KMS-11 (cell line): ENCODE measurements around the gene CADM3.

Experiments used
- H2AFZ ChIP-seq: fragments of 200-600 bp; sonication (generic); 2 replicates; pipeline ENCODE4 v1.6.1; 2016; ENCODE audit warnings: antibody characterized with exemption, mixed run types, low read depth
- H3K27ac ChIP-seq: fragments of 200-600 bp; sonication (generic); 2 replicates; pipeline ENCODE4 v1.6.1; 2016; ENCODE audit warnings: mild to moderate bottlenecking, mixed run types
- H3K27me3 ChIP-seq: fragments of 200-600 bp; sonication (generic); 2 replicates; pipeline ENCODE4 v1.6.1; 2017; ENCODE audit warnings: mild to moderate bottlenecking, low read depth, mixed run types, moderate library complexity; ENCODE audit not compliant: insufficient read depth
- H3K36me3 ChIP-seq: fragments of 200-600 bp; sonication (generic); 2 replicates; pipeline ENCODE4 v1.6.1; 2017; ENCODE audit warnings: mild to moderate bottlenecking, mixed run types; ENCODE audit not compliant: insufficient read depth
- H3K4me1 ChIP-seq: fragments of 200-600 bp; sonication (generic); 2 replicates; pipeline ENCODE4 v1.6.1; 2016; ENCODE audit warnings: mild to moderate bottlenecking, low read depth, mixed run types; ENCODE audit not compliant: poor library complexity, severe bottlenecking
- H3K4me2 ChIP-seq: fragments of 200-600 bp; sonication (generic); 2 replicates; pipeline ENCODE4 v1.7.0; 2016; ENCODE audit warnings: mild to moderate bottlenecking, mixed run types
- H3K4me3 ChIP-seq: fragments of 200-600 bp; sonication (generic); IDR thresholded peaks from 2 replicates; pipeline ENCODE4 v1.6.1; 2017; ENCODE audit warnings: low read depth, low read length, mixed read lengths; ENCODE audit not compliant: insufficient read depth
- H3K79me2 ChIP-seq: fragments of 200-600 bp; sonication (generic); 2 replicates; pipeline ENCODE4 v1.6.1; 2016; ENCODE audit warnings: low read depth, mixed run types; ENCODE audit not compliant: insufficient read depth
- H3K9ac ChIP-seq: fragments of 200-600 bp; sonication (generic); 2 replicates; pipeline ENCODE4 v1.6.1; 2016; ENCODE audit warnings: mild to moderate bottlenecking, mixed run types
- H4K20me1 ChIP-seq: fragments of 200-600 bp; sonication (generic); 2 replicates; pipeline ENCODE4 v1.6.1; 2016; ENCODE audit warnings: mild to moderate bottlenecking, mixed run types; ENCODE audit not compliant: insufficient read depth
- CTCF ChIP-seq: fragments of 200-600 bp; sonication (generic); conservative IDR thresholded peaks from 2 replicates; pipeline ENCODE4 v1.6.1; 2017; ENCODE audit warnings: low read depth, mild to moderate bottlenecking, antibody characterized with exemption, low read length, moderate library complexity, mixed read lengths

CADM3 gene

DNA sequence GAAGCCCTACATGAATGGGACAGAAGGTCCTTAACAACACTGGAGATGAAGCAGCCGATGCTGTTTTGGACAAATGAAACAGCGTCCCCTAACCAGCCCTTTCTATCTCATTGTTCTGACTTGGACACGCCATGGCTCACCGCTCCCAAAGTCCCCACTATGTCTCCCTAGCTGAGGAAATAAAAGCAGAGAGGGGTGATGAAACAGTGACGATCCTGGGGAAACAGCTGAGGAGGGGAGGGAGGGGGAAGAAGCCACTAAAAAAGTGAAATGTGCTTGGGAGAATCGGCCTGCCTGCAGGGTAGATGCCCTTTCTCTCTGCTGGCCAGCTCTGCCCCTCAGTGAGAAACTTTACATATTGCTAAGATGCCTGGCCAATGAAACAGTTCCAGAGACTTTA lies 32.2 kb downstream of the CADM3 start:
- Histone ChIP-seq H3K4me3 (no peak overlapping the region), H3K27me3 (no peaks in the 10 kb centered on the region), H3K4me2 (no peak overlapping the region), H3K36me3 (no peaks in the 10 kb centered on the region), H4K20me1 (no peaks in the 10 kb centered on the region), H3K79me2 (no peaks in the 10 kb centered on the region), H2AFZ (no peak overlapping the region), H3K9ac (no peak overlapping the region), H3K27ac (no peak overlapping the region), H3K4me1 (no peaks in the 10 kb centered on the region)
- no peak for TF ChIP-seq CTCF

GRCh38 chr1:159204161-159205141 lies 33.0 kb downstream of the CADM3 start, which contains the start of gene ACKR1:
ACKR1 (plus strand) TSS chr1:159204875; CDS start chr1:159204960, 85 bp downstream.
- no peaks in the 10 kb centered on the region for H3K79me2 ChIP-seq
- H3K36me3 ChIP-seq = no peaks in the 10 kb centered on the region
- H3K4me2 ChIP-seq = no peak within 1 kb of the TSS
- H3K27ac ChIP-seq = no peak within 1 kb of the TSS
- H3K9ac ChIP-seq = no peak within 1 kb of the TSS
- no peak for TF ChIP-seq CTCF
- no peaks in the 10 kb centered on the region for H4K20me1 ChIP-seq
- H3K27me3 ChIP-seq = no peaks in the 10 kb centered on the region
- no peak within 1 kb of the TSS for H3K4me3 ChIP-seq
- no peak within 1 kb of the TSS for H2AFZ ChIP-seq
- H3K4me1 ChIP-seq = no peaks in the 10 kb centered on the region

GRCh38 chr1:159205225-159205624 lies 33.8 kb downstream of the CADM3 start:
- Histone ChIP-seq H3K4me3 (no peak overlapping the region), H3K27me3 (no peaks in the 10 kb centered on the region), H3K9ac (no peak overlapping the region)

GRCh38 chr1:159206110-159206509 lies 34.7 kb downstream of the CADM3 start:
- no peak for TF ChIP-seq CTCF
- Histone ChIP-seq H3K27me3 (no peaks in the 10 kb centered on the region; the same call in 1 of the 2 replicates), H3K79me2 (no peaks in the 10 kb centered on the region)

More at GRCh38 chr1:159205225-159205624, 33.8 kb downstream of the CADM3 start:
- no peaks in the 10 kb centered on the region for H3K4me1 ChIP-seq
- no peaks in the 10 kb centered on the region for H3K36me3 ChIP-seq
- no peak overlapping the region for H3K27ac ChIP-seq
- no peak overlapping the region for H3K4me2 ChIP-seq
- no peaks in the 10 kb centered on the region for H4K20me1 ChIP-seq
- no peaks in the 10 kb centered on the region for H3K79me2 ChIP-seq
- TF ChIP-seq CTCF = no peak
- H2AFZ ChIP-seq = no peak overlapping the region

More at GRCh38 chr1:159206110-159206509, 34.7 kb downstream of the CADM3 start:
- Histone ChIP-seq H3K4me2 (no peak overlapping the region), H3K36me3 (no peaks in the 10 kb centered on the region), H3K4me3 (no peak overlapping the region), H2AFZ (no peak overlapping the region), H4K20me1 (no peaks in the 10 kb centered on the region), H3K4me1 (no peaks in the 10 kb centered on the region), H3K27ac (no peak overlapping the region), H3K9ac (no peak overlapping the region)
